NB4 (cell line): Measurements from ENCODE around the gene PLEKHM2.

Experiments
- DNase-seq: peaks from one replicate; pipeline ENCODE4 v3.0.0; 2010; ENCODE audit warnings: low read depth
- H3K4me3 ChIP-seq: one replicate; pipeline ENCODE4 v1.5.1; 2011; ENCODE audit warnings: mild to moderate bottlenecking, low read depth, low read length, moderate library complexity
- MYC ChIP-seq: IDR thresholded peaks from 2 replicates; pipeline ENCODE4 v1.6.1; 2011; ENCODE audit warnings: low read depth, low read length
- POLR2A ChIP-seq: IDR thresholded peaks from 2 replicates; pipeline ENCODE4 v1.6.1; 2011; ENCODE audit warnings: mild to moderate bottlenecking; ENCODE audit not compliant: insufficient read length; ENCODE audit errors: extremely low read depth
- TF ChIP-seq, protein P1 (sequence below): IDR thresholded peaks from one replicate; pipeline ENCODE4 v1.5.1; 2012; ENCODE audit warnings: low read depth, low read length
- TF ChIP-seq, protein P2 (sequence below): IDR thresholded peaks from 2 replicates; pipeline ENCODE4 v1.6.1; 2011; ENCODE audit warnings: low read depth, low read length

The PLEKHM2 gene

DNA sequence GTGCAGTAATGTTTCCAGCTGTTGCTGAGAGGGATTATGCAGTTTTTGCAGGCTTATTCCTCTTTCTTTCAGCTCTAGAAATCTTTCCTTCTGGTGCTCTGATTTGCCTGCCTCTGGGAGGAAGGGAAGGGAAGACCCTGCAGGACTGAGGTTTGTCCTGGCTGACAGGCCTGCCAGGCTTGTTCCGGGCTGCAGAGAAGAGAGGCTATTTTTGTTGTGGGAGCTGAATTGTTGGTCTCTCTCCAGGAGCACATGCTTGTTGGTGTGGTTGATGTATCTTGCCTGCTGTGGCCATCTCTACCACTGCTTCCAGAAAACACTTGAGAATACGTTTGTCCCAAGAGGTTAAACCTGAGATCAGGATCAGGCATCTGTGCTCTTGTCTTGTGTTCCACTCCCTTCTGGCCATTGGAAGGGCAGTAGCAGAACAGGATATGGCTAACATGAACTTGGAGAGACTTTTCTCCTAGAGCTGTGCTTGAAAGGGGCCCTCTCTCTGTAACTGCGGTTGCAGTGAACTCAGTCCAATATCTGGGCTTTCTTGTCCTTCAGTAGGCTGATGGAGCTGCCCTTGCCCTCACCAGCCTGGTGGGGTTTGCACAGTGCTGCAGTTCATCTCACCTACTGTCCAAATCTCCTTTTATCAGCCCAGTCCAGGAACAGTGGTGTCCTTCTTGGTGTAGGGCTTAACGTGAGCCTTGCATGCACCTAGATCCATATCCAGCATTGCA is 30.5 kb downstream of the PLEKHM2 start:
- DNase-seq, result no peak
- H3K4me3 ChIP-seq, result no peak overlapping the region
- TF ChIP-seq, protein P1, sequence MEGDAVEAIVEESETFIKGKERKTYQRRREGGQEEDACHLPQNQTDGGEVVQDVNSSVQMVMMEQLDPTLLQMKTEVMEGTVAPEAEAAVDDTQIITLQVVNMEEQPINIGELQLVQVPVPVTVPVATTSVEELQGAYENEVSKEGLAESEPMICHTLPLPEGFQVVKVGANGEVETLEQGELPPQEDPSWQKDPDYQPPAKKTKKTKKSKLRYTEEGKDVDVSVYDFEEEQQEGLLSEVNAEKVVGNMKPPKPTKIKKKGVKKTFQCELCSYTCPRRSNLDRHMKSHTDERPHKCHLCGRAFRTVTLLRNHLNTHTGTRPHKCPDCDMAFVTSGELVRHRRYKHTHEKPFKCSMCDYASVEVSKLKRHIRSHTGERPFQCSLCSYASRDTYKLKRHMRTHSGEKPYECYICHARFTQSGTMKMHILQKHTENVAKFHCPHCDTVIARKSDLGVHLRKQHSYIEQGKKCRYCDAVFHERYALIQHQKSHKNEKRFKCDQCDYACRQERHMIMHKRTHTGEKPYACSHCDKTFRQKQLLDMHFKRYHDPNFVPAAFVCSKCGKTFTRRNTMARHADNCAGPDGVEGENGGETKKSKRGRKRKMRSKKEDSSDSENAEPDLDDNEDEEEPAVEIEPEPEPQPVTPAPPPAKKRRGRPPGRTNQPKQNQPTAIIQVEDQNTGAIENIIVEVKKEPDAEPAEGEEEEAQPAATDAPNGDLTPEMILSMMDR, result no peak

DNA sequence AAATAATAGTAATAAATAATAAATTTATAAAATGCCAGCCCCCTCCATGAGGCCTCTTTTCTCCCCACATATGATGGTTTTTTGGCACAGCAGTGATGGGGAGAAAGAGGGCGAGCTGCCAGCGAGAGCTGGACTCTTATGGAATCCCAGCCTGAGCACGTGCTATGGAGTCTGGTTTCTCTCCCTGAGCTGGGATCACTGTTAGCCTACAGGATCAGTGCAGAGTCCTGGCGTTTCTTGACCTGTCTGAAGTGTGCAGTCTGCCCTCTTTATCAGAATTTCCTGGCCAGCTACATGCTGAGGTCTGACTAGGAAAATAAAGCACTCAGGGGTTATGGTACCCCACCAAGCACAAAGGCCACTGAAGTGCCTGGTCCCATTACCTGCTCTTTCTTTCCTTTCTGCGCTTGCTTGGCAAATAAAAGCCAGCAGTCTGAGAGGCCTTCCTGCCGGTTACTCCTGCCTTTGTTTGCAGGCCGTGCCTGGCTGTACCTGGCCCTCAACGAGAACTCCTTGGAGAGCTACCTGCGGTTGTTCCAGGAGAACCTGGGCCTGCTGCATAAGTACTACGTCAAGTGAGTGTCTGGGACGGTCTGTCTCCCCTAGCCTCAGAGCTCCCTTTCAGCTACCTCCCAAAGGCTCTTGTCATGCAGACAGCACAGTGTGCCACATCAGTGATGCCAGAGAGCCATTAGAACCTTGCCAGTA is 33.5 kb downstream of the PLEKHM2 start:
- TF ChIP-seq, protein P2, sequence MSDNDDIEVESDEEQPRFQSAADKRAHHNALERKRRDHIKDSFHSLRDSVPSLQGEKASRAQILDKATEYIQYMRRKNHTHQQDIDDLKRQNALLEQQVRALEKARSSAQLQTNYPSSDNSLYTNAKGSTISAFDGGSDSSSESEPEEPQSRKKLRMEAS, result no peak
- TF ChIP-seq POLR2A, result no peak
- no peak for TF ChIP-seq MYC
- TF ChIP-seq, protein P1, result no peak

DNA sequence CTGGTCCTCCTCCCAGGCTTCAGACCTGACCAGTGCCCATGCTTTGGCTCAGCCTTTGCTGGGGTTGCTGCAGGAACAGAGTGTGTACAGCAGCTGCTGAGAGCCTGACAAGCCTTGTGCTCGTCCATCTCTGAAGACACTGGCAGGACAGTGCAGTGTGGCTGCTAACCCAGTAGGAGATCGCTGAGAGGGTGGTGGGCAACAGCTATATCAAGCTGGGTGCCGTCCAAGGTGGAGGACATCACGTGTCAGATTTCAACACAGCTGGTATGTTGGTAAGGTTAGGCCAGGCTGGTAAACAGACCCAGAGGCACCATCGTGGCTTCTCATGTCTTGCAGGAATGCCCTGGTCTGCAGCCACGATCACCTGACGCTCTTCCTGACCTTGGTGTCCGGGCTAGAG is 34.1 kb downstream of the PLEKHM2 start:
- TF ChIP-seq, protein P1, result no peak
- TF ChIP-seq MYC (no peak), POLR2A (no peak)
- TF ChIP-seq, protein P2, result no peak
- DNase-seq, result no peak
- no peak overlapping the region for H3K4me3 ChIP-seq

More for the DNA sequence above, 33.5 kb downstream of the PLEKHM2 start:
- H3K4me3 ChIP-seq, result no peak overlapping the region
- DNase-seq, result no peak

DNA sequence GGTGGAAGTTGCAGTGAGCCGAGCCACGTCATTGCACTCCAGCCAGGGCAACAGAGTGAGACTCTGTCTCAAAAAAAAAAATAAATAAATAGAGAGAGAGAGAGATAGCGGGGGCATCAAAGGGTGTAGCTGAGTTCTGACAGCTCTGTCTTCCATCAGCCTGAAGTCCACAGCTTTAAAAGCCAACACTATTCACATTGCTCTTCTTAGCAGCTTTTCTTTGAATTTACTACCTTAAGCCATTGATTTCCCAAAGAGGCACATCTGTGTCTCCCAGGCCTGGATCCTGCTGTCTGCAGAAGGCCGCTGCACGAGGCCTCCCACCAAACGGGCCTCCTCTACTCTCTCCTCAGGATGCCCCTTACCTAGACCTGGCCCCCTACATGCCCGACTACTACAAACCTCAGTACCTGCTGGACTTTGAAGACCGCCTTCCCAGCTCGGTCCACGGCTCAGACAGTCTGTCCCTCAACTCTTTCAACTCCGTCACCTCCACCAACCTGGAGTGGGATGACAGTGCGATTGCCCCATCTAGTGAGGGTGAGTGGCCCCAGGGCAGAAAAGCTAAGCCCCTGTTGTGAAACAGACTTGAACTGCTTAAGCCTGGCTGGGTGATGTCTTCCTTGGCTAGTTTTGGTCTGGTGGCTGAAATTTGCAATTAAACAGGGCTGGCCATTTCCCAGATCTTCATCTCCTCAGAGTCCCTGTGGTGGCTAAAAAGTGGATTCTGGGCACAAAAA is 35.4 kb downstream of the PLEKHM2 start:
- no peak overlapping the region for H3K4me3 ChIP-seq
- DNase-seq, result peak; percentile 42
- TF ChIP-seq, protein P1, result no peak

DNA sequence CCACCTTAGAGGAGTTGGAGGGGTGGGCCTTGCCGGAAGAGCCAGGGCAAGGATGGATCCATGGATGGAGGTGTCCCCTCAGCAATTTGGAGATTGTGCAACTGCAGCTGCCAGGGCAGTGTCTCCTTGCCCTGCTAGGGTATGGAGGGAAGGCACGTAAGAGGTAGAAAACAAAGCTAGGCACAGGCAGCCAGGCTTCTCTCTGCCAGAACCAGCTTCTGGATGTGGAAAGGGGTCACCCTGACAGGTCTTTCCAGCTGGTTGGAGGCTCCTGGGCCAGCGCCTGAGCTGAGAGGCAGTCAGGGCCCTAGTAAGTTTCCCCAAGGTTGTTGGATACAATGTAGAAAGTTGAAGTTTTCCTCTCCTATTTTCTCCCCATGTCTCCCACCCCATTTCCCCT is 36.7 kb downstream of the PLEKHM2 start:
- DNase-seq, result no peak
- H3K4me3 ChIP-seq, result no peak overlapping the region
- TF ChIP-seq POLR2A, result no peak
- TF ChIP-seq, protein P1, result no peak
- TF ChIP-seq MYC, result no peak
- TF ChIP-seq, protein P2, result no peak
